ENCODE data around the gene TMPRSS3.

The TMPRSS3 gene

GRCh38 chr21:42332557-42333317, 63.1 kb downstream of the TMPRSS3 start:
- DNase-seq (ENCODE audit: low read depth) = no peak

- no peak for DNase-seq (ENCODE audit: low read depth)
Measured at GRCh38 chr21:42331660-42332059, 64.2 kb downstream of the TMPRSS3 start.

GRCh38 chr21:42330380-42331371, 65.2 kb downstream of the TMPRSS3 start:
- no peak for DNase-seq (ENCODE audit: low read depth)

GRCh38 chr21:42324896-42325295, 71.0 kb downstream of the TMPRSS3 start:
- DNase-seq (ENCODE audit: low read depth) = no peak
